Activated CD8-positive, alpha-beta memory T cell treated with anti-CD3 and anti-CD28 coated beads for 48 hours (primary cell): ENCODE data around the gene BCAS3.

Experiments
- DNase-seq, 3 experiments: peaks; one replicate each; pipeline ENCODE4 v3.0.0-alpha.2; 2020; ENCODE audit warnings: low read depth in 2 of 3, low spot score in 2 of 3

Gene BCAS3

DNA sequence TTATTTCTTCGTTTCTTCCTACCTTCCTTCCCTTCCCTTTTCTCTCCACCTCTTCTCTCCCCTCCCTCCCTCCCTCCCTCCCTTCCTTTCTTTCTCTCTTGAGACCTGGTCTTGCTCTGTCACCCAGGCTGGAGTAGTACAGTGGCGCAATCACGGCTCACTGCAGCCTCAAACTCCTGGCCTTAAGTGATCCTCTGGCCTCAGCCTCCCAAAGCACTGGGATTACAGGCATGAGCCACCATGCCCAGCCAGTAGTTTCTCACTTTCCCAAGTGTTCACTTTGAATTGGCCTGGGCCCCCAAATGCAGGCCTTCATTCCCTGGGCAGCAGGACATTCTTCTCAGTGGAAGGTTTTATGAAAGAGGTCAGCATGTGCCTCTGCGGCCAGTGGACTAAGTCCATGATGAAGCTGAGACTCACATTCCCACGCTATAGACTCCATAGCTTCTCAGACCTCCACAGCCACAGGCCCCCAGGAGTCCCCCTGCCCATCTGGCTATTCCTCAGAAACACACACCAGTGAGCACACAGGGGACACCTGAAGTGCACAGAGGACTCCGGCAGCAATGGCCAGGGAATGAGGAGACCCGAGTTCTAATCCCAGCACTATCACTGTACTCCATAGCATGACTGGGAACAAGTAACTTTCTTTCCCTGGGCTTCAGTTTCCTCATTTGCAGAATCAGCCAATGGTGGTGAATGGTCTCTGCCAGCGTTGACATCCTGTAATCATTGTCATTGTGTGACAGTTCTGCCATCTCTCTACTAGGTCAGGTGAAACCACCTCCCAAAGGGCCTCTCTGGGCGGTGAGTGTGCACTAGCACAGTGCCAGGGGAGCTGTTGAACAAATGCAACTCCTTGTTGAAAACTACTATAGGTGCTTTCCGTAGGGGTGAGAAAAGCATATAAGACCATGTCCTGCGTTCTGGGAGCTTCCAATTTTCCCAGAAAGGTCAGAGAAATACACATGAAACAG lies 652.8 kb downstream of the BCAS3 start:
- DNase-seq = no peak

GRCh38 chr17:61331178-61331577 lies 653.5 kb downstream of the BCAS3 start:
- DNase-seq = no peak

GRCh38 chr17:61331886-61332285 lies 654.2 kb downstream of the BCAS3 start:
- DNase-seq = no peak

DNA sequence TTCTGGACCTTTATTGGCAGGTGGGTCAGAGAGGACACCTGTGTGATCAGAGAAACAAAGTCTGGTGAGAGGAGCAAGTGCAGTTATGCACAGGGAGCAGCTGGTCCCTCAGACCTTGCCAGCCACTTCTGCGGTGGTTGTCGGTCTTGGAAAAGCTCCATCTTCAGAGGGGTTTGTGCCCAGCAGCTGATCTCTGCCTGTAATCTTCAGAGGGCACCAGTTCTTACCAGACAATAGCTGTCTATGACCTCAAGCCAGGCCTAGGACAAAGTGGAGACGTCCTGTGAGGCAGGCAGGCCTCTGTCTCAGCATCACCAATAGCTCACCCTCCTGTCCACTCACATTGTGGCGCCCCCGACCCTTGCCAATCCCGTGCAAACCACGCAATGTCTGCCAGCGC lies 655.5 kb downstream of the BCAS3 start:
- DNase-seq = no peak

DNA sequence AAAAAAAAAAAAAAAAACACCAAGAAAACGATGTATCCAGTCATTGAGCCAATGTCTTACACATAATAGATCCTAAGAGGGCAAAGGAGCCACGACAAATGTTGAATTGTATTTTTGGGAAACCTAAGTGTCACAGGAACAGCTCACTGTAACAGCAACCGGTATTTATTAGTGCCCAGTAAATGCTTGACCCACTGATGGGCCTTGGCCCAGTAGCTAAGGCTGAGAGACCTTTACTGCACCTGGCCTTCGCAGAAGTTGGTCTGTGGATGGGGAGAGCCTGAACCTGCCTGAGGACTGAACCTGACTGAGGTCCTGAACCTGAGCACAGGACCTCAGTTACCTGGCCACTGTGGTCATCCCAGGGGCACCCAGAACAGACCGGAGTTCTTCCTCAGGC lies 657.0 kb downstream of the BCAS3 start:
- DNase-seq = no peak

- DNase-seq = no peak
These were observed 657.6 kb downstream of the BCAS3 start for GRCh38 chr17:61335105-61335844.

DNA sequence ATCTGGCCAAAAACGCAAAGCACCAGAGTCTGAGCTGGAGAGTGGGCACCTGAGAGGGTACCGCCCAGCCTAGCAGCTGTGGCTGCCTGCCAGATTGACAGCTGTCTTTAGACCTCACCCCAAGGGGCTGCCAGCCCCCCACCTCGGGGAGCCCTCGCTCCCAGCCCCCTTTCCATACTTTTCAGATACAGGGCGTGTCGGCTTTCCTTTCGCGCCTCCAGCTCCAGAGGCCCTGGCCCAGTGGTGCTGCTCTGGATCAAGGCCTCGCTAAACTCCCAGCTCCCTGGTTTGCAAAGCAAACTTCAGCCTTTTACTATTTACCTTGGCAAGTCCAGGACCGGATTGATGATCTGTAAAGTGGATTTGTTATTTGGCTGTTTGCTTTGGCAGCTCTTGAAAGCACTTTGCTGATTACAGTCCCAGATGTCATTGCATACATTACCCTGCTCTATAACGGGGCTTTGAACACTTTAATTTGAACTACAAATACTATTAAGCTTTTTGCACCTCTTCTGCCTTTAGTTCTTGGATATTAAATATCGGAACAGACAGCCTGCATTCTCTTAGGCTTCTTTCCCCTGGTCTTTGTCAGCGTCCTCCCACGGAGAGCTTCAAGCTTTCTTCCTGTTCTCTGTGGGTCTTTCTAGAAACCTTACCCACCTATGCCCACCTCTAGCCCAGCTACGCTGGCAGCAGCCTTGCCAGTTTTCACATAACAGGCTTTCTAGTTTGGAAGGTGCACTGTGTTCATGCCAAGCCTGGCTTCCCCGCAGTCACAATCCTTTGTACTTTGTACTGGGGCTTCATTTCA lies 658.4 kb downstream of the BCAS3 start:
- DNase-seq = no peak

DNA sequence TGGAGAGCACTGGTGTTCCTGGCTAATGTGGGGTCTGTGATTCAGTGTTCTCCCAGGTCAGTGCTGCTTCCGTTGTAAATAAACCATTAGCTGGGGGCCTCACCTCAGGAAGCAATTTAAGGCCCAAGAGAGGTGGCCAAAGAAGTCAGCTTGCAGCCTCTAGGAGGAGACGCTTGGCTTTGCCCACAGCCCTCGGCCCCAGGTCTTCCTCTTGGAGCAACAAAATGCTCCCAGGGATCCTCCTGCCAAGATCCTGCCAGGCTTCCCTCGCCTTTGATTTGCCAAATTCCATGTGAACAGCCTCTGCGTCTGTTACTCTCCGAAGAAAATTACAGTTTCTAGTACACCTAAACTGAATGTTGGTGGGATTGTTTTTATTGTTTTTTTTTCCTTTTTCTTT lies 659.6 kb downstream of the BCAS3 start:
- no peak for DNase-seq

- no peak for DNase-seq
These were observed 660.5 kb downstream of the BCAS3 start for GRCh38 chr17:61338000-61338798.

GRCh38 chr17:61338874-61339478 lies 661.3 kb downstream of the BCAS3 start:
- DNase-seq = no peak

- DNase-seq = no peak
These were observed 663.0 kb downstream of the BCAS3 start for GRCh38 chr17:61340431-61341209.

- no peak for DNase-seq
These were observed 665.9 kb downstream of the BCAS3 start for GRCh38 chr17:61343576-61343975.

DNA sequence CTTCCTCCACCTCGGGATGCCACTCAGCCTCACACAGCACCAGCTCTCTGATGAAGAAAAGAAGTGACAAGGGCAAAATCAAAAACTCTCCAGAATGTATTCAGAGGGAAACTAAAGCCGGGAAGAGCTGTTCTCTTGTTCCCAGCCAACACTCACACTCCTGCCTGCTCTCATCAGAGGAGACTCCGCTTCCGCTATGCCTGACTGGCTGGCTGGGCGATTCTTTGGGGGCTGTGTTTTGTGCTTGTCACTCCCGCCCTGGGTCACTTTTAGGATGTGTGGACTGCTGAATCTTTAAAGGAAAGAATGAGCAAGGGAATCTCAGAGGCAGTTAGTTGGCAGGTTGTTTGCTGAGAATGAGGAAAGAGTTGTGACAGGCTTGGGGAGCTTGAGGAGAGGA lies 667.4 kb downstream of the BCAS3 start:
- DNase-seq = no peak

DNA sequence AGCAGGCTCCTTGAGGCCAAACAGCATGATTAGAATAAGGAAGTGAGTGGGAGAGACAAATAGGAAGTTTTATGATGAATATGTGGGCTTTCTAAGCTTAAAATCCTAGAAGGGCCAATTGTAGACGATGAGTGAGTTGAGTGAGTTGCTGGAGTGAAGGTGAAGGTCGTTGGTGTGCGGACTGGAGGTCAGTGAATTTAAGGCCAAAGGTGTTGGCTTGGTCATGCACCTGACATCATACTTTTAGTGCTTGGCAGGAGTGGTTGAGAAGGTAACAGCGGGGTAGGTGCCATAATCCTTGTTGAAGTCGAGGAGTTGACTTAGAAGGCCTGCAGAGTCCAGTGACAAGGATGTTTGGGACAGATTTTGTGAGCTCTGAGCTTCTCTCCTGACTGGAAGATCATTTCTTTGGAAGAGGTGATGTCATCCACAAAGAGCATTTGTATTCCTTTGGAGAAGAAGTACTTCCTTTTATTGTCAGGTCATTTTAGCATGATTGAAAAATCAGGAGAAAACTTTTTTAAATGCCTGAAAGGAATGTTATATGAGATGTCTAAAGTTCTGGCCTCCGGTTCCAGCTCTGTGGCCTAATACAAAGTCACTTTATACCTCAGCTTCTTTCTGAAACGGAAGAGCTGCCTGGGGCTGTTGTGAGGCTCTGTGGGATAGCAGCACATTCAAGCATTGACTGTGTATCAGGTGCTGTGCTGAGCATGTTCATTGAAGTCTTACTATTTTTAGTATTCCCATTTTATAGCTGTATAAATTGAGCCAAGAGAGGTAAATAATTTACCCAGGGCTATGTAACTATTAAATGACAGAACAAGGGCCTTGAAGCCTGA lies 668.4 kb downstream of the BCAS3 start:
- DNase-seq = no peak

- no peak for DNase-seq
These were observed 671.7 kb downstream of the BCAS3 start for GRCh38 chr17:61349350-61349749.

GRCh38 chr17:61351745-61352407 lies 674.2 kb downstream of the BCAS3 start:
- DNase-seq = no peak

DNA sequence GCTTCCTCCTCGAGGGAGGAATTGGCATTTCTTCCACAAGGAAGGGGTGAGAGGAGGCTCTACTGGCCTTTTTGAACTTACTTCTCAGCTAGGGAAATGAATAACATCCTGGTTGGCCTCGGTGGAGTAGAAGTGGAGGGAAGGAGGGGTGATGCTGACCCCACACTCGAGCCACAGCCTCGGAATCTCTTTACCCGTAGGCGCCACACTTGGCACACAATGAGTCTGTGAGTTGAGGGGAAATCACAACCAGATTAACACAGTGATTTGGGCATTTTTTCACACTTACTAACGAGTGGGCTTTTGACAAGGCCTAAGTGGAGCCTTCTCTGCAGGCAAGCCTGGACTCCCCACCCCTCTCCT lies 674.7 kb downstream of the BCAS3 start:
- DNase-seq = no peak
